Stimulated activated CD8-positive, alpha-beta memory T cell treated with anti-CD3 and anti-CD28 coated beads, Interleukin-4, amount 100 ng/mL, for 48 hours (primary cell): ENCODE measurements around the gene UBQLN2.
A peak's percentile ranks its signal among the peaks of the same experiment; 100 is the strongest.
"Not testable (repeated sequence)": the region's sequence is repeated elsewhere in the genome, so short reads cannot be mapped to it uniquely, and the experiment has no call there.

ENCODE experiments used
- DNase-seq: peaks from one replicate; pipeline ENCODE4 v3.0.0-alpha.2; 2020

UBQLN2 gene

GRCh38 chrX:56563231-56564161, at the start of gene UBQLN2:
Gene UBQLN2 (plus strand): TSS chrX:56563627. CDS start chrX:56563874, 247 bp downstream.
- DNase-seq, result peak; percentile 83

- DNase-seq, result no peak
Measured at GRCh38 chrX:56519642-56520041, 43.8 kb upstream of the UBQLN2 start.

DNA sequence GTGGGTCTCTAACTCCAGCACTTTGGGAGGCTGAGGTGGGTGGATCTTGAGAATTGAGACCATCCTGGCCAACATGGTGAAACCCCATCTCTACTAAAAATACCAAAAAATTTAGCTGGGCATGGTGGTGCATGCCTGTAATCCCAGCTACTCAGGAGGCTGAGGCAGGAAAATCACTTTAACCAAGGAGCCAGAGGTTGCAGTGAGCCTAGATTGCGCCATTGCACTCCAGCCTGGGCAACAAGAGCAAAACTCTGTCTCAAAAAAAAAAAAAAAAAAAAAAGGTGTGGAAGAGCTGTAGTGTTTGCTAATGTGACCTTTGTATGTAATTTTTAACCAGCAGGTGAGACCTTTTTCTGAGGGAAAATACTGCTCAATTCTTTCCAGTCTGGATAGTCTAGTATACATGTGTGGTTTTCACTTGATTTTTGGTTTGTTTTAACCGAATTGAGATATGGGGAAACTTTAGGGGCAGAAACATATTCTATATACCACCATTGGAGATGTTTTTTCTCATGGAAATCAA, 33.9 kb upstream of the UBQLN2 start:
- DNase-seq, result not testable (repeated sequence)

DNA sequence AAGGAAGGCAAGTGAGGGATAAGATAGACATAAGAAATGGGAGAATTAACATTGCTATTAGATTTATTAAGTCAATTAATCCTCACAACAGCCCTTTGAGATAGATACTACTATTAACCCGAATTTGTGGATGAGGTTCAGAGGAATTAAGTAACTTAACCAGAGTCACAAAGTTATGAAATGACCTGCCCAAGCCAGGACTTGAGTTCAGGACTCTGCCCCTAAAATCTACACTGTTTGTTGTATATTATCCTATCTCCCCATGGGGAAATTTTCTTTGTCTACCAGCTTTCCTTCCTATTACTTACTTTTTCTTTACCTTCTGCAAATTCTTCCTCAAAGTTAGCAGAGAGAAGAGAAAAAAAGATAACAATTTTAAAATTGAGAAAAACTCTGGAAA, 33.4 kb upstream of the UBQLN2 start:
- no peak for DNase-seq

DNA sequence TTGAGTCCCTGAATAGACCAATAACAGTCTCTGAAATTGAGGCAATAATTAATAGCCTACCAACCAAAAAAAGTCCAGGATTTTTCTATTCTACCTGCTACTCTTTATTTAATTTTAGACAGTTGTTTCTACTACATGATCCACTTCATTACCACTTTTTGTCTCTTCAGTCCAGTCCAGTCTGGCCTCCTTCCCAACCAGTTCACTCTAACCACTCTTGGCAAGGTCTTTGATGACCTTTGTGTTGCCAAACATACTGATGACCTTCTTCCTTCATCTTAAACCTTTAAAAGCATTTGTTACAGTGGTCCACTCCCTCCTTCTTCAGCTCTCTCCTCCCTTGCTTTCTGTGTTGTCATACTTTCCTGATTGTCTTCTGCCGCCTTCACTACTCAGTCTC, 12.8 kb upstream of the UBQLN2 start:
- DNase-seq, result no peak

DNA sequence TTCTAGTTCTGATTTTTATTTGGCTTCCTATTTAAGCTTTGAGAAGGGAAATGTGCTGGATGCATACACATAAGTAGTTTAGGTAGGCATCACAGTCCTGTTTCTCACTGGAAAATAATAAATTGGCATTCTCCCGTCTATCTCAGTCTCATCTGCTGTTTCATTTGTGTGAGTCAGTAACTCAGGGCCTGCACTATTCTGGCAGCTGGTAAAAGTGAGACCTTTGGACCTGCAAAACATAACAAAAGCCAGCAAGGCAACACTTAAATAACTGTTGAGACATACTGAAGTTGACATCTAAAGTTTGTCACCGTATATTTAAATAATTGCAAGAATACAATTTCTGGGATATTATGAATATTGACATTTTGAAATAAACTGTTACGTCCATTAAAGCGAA, 8.6 kb upstream of the UBQLN2 start:
- DNase-seq, result no peak

DNA sequence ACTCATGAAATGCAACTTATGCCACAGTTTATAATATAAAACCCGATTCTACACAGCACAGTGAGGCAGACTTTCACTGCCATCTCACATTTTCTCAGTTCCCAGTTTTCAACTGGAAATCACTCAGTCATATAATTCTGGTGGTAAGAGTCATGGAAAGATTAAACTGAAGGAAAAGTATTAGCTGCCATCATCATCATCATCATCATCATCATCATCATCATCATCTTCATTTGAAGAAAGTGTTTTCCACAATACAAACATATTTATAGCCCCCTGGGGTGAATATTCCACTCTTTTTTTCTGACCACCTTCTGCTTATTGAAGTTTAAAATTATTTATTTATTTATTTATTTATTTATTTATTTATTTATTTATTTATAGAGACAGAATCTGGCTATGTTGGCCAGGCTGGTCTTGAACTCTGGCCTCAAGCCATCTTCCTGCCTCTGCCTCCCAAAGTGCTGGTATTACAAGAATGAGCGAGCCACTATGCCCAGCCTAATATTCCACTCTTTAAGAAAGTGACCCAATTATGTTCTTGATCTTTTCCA, 6.0 kb upstream of the UBQLN2 start:
- no peak for DNase-seq

DNA sequence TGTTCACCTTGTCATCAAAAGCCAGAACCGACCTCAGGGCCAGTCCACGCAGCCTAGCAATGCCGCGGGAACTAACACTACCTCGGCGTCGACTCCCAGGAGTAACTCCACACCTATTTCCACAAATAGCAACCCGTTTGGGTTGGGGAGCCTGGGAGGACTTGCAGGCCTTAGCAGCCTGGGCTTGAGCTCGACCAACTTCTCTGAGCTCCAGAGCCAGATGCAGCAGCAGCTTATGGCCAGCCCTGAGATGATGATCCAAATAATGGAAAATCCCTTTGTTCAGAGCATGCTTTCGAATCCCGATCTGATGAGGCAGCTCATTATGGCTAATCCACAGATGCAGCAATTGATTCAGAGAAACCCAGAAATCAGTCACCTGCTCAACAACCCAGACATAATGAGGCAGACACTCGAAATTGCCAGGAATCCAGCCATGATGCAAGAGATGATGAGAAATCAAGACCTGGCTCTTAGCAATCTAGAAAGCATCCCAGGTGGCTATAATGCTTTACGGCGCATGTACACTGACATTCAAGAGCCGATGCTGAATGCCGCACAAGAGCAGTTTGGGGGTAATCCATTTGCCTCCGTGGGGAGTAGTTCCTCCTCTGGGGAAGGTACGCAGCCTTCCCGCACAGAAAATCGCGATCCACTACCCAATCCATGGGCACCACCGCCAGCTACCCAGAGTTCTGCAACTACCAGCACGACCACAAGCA, 898 bp downstream of the UBQLN2 start:
- peak; percentile 53 for DNase-seq

- peak; percentile 37 for DNase-seq
Measured at GRCh38 chrX:56564921-56565840, 1.8 kb downstream of the UBQLN2 start.

GRCh38 chrX:56569378-56570057, 6.1 kb downstream of the UBQLN2 start:
- DNase-seq, result no peak

DNA sequence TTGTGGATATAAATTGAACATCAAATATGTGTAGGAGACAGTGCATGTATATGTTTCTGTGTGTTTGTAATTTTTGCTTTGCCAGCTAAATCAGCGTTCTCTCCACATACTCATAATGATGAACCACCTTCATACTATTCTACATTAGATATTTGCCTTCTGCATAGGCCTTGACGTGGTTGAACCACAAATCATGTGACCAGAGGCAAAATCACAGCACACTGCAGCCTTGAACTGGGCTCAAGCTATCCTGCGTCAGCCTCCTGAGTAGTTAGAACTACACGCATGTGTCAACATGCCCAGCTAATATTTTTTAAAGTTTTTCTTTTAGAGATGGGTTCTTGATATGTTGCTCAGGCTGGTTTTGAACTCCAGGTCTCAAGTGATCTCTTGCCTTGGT, 9.5 kb downstream of the UBQLN2 start:
- no peak for DNase-seq

DNA sequence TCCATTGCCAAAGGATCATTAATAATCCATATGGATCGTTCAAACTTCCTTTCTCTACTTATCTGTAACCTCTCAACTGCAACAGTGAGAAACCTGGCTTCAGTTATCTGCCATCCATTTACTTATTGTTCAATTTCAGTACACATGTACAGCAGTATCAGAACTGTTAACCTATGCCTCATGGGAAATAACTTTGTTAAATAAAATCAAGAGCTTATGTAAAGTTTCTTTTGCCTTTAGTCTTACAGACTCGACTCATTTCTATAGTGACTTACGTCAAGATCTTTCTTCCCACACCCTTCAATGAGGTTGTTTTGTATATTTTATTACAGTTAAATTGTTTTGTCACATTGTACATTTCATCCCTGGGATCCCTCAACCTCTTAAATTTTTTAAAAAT, 11.4 kb downstream of the UBQLN2 start:
- DNase-seq, result no peak

DNA sequence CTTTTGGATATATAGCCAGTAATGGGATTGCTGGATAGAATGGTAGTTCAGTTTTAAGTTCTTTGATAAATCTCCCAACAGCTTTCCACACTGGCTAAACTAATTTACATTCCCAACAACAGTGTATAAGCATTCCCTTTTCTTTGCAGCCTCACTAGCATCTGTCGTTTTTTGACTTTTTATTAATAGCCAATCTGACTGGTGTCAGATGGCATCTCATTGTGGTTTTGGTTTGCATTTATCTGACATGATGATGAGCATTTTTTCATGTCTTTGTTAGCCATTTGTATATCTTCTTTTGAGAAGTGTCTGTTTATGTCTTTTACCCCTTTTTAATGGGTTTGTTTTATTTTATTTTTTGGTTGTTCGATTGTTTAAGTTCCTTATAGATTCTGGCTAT, 13.3 kb downstream of the UBQLN2 start:
- no peak for DNase-seq

DNA sequence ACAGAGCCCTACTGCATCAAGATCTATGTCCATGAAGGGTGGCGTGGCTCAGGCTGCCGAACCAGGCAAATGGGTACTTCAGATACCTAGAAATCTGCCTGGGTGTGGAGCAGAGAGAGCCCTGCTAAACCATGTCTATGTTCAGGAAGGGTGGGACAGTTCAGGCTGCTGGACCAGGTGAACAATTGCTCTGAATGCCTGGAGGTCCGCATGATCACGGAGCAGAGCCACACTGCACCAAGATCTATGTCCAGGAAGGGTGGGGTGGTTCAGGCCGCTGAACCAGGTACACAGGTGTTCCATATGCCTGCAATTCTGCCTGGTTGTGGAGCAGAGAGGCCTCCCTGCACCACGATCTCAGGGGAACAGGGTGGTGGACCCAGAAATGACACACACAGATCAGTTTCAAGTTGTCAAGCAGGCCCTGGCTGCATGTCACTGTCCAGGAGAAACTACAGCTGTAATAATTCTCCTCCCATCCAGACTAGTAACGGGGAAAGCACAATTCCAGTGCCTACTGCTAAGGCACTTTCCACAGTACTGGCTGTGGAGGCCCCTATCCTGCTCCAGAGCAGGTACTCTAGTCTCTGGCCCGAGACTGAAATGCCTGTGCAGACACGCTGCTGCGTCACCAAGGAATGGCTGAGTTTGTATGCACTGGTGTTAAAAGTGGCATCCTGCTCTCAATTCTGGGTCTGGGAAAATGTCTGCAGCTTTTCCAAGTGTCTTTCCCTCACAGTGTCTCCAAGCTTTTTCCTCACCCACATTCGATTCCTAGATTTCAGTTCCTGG, 25.2 kb downstream of the UBQLN2 start:
- DNase-seq, result no peak

GRCh38 chrX:56591830-56592229, 28.4 kb downstream of the UBQLN2 start:
- not testable (repeated sequence) for DNase-seq

GRCh38 chrX:56600141-56600540, 36.7 kb downstream of the UBQLN2 start:
- DNase-seq, result no peak

DNA sequence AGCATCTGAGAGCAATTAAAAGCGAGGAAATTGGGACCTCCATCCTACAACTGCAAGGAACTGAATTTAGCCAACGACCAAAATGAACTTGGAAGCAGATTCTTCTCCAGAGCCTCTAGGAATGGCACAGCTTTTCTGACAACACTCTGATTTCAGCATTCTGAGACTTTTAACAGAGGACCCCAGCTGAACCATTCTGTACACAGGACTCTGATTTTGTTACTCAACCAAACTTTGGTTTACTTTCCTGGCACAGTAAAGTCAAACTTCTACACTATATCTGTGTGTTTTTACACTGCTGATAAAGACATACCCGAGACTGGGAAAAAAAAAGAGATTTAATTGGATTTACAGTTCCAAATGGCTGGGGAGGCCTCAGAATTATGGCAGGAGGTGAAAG, 37.6 kb downstream of the UBQLN2 start:
- no peak for DNase-seq

DNA sequence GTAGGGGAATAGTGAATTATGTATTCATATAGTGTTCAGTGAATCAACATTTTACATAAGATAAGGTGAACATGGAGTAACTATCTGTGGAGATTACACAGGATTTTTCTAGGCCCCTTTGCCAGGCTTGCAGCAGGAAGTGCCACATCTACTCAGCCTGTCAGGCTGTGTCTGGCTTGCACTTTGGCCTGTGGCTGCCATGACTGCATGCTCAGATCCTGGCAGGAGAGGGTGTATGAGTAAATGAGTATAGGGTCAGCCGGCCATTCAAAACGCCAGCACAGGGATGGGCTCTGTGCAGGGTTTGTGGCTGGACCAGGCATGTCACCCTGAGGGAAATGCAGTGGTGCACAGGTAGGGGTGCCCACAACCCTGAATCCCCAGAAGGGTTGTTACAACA, 51.9 kb downstream of the UBQLN2 start:
- no peak for DNase-seq
